CD4-positive, alpha-beta T cell treated with Interleukin-2 at 100 ng/mL for 4 hours (primary cell): Measurements from ENCODE around the gene MAEA.
"Not testable (repeated sequence)": the region's sequence is repeated elsewhere in the genome, so short reads cannot be mapped to it uniquely, and the experiment has no call there.

Source experiments
- DNase-seq: peaks from one replicate; pipeline ENCODE4 v3.0.0-alpha.2; 2020; ENCODE audit warnings: low spot score

Gene MAEA

DNA sequence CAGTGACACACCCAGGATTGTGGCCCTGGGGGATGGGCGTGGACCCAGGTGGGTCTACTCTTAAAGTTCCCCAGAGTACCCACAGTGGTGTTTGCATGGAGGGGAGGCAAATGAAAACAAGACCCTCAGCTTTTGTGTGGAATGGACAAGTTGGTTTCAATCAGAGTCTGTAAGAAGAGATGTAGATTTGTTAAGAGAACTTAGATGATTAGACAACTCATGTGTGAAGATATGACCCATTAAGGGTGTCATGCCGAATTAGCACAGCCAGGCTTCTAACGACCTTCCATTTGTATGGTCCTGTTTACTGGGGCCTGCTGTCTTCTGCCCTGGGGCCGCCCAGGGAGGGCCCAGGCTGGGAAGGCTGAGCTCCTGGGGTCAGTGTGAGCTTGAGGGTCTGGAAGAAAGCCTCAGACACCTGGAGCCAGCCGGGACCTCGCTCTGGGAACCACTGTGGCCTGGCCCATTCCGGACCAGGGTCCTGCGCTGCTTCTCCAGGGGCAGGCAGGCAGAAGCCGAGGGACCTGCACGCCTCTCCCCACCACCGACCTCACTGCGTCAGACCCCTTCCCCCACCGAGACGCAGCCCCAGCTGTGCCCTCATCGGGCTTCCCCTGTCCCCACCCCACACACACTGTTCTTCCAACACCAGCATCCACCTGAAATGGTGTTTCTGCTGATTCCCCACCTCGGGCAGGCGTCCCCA lies 77.7 kb downstream of the MAEA start:
- DNase-seq = no peak

DNA sequence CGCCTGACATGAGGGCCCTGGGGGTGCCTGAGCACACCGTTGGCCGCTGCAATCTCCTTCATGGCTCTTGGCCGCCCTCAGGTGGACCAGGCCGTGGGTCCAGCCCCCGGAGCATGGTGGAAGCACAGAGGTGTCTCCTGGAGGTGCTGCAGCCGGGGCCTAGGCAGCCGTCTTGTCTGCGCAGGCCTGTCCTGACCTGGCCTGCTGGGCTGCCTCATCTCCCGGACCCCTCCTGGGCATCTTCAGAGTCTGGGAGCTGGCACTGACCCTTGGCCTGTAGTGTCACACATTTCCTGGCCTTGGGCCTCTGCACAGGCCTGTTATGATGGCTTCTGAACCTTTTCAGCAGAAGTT lies 78.2 kb downstream of the MAEA start:
- no peak for DNase-seq

DNA sequence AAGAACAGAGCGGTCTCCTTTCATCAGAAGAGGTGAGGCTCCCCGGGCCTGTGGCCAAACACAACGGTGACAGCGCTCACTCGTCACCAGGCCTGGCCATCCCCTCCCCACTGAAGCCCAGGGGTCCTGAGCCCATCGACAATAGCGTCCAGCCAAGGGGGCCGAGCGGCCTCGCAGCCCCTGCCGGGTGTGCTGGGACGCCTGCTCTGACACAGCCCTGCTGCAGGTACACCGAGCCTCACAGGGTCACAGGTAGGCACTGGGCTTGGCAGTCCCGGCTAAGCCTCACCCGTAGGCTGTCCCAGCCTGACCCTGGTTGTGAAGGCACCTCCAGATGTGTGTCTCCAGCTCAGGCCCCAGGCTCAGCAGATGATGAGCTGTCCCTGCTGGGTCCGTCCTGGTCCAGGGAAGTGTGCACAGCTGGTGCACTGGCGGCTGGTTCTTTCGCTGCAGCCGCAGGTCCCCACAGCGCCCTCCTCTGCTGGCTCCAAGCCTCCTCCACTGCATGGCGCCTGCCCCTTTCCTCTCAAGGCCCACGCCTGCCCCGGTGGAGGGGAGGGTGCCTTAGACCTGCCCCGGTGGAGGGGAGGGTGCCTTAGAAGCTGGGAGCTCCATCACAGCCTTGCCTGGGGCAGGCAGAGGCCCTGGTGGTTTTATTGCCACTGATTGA lies 78.9 kb downstream of the MAEA start:
- DNase-seq = no peak

DNA sequence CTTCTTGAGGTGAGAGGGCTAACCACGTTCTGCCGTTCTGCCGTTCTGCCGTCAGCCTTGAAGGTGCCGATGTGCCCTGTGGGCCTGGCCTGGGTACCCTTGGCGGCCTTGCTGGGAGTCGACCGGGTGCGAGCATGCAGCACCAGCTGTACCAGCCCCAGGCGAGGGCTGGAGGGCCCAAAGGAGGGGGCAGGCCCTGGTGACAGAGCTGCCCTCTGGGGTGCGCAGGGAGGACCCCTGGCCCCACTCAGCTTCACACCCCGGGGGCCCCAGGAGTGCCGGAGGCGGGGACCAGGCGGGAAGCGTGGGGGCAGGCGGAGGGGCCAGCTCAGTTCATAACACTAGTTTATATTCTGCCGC lies 79.4 kb downstream of the MAEA start:
- no peak for DNase-seq

DNA sequence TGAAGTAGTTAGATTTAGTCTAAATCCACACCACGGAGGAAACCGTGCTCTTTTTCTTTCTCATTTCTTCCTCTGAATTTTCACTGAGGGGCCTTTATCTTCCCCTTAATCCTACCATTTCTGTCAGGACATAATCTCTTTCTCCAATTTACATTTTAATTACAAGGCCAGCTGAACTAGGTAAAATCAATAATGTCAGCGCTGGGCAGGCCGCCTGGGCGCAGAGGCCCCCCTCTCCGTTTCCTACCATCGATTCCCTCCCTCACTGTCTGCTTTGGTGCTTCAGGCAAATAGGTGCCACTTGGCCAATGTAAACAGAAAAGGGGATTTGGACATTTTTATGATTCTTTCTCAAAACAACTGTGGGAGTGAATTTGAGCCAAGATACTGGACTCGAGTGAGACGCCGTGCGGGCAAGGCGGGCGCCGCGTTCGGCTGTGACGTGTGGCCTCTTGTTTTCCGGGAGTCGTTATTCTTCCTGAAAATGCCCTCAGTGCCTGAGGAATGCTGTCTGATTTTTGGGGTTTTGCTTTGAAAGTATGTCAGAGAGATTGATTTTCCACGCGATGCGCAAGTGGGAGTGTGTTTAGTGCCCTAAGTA lies 79.9 kb downstream of the MAEA start:
- no peak for DNase-seq

DNA sequence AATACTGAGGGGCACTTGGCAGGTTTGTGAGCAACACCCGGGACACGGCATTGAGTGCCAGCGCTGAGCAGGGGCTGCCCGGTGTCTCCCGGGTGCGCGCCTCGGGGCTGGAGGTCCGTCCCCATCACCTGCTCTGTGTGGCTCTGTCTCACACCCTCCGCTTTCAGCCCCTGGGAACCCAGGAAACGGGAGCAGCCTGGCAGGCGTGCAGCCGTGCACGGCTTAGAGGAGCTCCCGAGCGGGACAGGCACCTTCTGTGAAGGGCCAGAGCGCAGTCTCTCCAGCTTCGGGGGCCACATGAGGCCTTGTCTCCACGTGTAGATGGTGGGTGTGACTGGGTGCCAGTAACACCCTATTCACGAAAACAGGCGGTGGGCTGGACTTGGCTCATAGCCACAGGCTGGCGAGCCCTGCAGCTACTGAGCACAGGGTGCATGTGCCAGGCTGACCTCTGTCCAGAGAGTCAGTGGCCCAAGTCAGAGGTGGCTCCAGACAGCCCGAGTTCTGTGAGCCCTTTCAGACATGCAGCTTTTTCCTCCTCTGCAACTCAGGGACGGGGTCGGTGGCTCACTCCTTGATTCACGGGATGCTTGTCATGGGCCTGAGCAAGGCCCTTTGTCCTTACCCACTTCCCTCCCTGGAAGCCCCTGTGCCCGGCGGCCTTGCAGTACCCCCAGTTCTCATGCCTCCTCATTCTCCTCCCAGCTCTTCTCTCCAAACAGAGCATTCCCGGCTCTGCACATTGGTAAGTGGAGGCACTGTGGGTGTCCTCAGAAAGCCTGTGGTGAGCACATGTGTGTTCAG lies 80.8 kb downstream of the MAEA start:
- DNase-seq = no peak

DNA sequence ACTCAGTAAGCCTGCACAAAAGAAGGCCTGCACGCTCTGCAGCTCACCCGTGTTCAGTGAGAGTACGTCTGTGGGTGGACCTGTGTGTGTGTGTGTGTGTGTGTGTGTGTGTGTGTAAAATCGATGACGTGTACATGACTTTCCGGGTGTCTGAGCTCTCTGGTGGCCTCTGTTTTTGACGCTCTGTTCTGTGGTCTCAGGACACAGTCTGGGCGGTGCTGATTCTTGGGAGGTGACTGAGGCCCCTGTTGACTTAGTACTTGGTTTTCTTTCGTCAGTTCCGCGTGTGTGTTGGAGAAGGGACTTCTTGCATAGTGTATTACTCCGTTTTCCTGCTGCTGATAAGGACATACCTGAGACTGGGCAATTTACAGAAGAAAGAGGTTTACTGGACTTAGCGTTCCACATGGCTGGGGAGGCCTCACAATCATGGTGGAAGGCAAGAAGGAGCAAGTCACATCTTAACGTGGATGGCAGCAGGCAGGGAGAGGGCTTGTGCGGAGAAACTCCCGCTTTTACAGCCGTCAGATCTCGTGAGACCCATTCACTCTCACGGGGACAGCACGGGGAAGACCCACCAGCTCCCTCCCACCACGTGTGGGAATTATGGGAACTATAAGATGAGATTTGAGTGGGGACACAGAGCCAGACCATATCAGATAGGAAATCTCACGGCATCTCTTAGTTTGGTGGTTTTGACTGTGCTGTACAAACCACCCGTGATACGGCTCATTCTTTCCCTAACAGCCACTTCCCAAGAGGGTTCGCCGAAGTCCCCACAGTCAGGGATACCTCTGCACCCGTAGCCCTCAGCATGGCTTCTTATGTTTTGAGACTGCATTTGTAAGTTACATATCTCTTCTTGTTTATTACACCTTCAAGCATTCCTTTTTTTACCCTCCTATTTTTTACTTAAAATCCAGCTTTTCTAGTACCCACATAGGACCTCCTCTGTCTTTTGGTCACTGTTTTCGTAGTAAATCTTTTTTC lies 81.8 kb downstream of the MAEA start:
- no peak for DNase-seq

DNA sequence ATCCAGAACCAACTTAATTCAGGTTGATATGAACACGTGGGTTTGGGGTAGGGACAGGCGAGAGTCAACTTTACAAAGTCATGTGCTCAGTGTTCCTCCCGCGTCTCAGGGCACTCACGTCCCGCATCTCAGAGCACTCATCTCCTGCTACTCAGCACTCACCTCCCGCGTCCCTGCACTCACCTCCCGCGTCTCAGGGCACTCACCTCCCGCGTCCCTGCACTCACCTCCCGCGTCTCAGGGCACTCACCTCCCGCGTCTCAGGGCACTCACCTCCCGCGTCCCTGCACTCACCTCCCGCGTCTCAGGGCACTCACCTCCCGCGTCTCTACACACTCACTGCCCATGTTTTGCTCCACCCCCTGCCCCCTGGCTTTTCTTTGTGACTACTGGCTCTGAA lies 82.9 kb downstream of the MAEA start:
- not testable (repeated sequence) for DNase-seq

DNA sequence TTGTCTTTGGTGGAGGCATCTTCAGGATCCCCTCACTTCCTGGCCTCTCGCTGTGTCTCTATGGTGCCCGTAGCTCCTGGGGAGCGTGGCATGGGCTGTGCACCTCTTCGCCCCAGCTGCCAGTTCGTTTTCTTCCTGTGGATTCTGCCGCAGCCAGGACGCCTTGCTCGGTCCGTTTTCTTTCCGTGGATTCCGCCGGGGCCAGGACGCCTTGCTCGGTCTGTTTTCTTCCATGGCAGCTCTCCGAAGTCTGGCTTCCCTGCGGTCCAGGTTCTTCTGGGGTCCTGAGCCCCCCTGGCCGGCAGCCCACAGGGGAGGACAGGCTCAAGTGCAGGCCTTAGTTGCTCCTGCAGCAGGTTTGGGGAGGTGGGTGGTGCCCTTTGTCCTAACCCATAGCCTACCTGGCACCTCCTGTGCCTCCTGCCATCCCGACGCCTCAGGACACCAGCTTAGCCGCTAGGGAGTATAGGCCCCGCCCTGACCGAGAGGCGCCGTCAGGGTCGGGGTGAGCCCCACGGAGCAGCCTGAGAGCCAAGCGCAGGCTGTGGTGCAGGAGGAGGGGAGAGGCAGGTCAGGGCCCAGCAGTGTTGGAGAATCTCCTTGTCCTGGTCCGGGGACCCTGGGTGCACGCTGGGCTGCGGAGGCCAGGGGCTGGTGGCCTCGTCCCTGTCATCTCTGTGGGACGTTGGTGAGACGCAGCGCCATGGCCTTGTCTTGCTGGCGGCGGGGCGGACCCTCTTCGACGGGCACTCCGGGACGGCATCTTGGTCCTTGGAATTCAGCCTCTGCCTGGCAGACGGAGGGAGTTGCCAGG lies 84.4 kb downstream of the MAEA start:
- DNase-seq = no peak

DNA sequence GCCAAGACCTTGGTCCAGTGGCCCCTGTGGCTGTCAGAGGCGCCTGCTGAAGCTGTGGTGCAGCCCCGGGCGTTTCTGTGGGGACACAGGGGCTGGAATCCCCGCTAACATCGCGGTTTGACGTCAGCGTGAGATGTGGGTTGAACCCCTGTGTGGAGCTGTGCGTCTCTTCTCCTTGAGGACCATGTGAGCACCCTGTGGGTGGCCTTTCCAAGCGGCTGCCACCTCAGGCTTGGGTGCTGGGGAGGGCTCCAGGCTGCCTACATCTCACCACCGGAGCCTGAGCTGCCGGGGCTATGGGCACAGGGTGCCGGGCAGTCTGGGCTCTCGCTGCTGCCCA lies 85.0 kb downstream of the MAEA start:
- no peak for DNase-seq

DNA sequence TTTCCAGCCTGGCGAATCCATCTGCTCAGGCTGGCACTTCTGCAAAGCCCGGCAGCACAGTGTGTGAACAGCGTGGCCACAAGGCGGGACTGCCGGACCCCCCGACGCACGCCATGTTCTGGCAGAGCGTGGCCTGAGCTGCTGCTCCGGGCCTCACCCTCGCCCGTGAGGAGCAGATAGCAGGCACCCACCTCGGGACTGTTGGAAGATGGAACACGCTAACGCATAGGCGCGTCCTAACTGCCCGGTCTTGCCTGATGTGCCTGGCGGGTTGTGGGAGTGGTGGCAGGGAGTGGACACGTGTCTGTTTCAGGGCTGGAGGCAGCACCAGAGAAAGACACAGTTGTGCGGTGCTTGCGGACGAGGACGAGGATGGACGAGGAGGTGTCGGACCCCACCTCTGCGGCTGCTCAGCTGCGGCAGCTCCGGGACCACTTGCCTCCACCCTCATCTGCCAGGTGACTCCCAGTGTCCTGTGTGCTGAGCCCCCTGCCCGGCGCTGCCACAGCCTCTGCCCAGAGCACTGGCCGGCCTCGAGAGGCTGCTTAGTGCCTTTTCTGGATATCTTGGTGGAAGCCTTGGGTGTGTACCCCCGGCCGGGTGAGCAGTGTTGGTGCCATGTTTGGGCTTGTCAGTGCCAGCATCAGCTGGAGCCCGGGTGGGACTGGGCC lies 85.5 kb downstream of the MAEA start:
- DNase-seq = no peak

DNA sequence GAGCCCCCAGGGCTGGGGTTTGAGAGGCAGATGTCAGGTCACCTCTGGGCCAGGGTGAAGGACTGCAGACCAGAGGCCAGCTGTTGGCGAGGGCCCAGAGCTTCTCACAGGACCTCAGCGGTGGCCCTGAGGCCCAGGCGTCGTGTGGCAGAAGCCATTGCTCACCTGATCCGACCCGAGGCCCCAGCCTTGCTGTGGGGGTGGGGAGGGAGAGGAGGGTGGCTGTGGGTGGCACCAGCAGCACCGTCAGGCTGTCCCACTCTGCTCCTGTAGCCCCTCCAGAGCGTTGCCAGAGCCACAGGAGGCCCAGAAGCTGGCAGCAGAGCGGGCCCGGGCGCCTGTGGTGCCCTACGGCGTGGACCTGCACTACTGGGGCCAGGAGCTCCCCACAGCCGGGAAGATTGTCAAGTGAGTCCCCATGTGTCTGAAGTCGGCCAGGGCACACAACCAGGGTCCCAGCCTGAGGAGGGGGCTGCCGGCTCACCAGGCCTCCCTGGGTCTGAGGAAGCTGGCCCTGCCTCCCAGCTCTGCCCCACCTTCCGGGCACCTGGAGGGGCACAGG lies 86.2 kb downstream of the MAEA start:
- DNase-seq = no peak

DNA sequence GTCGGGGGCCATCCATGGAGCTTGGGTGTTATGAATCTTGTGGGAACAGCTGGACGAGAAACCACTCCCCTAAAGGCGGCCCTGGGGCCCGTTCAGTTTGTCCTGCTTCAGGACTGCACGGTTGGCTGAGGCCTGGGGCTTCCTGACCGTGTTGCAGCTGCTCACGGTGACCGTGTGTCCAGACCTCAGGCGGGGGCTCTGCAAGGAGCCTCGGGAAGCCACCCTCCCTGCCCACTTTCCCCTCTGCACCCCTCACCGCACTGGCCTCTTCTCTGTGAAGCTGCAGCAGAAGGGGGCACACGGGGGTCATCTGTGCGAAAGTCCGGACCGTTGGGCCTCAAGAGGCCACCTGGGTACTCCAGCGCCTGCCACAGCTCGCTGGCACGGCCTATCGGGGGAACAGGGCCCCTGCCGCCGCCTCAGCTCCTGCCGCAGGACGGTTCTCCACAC lies 86.7 kb downstream of the MAEA start:
- no peak for DNase-seq

DNA sequence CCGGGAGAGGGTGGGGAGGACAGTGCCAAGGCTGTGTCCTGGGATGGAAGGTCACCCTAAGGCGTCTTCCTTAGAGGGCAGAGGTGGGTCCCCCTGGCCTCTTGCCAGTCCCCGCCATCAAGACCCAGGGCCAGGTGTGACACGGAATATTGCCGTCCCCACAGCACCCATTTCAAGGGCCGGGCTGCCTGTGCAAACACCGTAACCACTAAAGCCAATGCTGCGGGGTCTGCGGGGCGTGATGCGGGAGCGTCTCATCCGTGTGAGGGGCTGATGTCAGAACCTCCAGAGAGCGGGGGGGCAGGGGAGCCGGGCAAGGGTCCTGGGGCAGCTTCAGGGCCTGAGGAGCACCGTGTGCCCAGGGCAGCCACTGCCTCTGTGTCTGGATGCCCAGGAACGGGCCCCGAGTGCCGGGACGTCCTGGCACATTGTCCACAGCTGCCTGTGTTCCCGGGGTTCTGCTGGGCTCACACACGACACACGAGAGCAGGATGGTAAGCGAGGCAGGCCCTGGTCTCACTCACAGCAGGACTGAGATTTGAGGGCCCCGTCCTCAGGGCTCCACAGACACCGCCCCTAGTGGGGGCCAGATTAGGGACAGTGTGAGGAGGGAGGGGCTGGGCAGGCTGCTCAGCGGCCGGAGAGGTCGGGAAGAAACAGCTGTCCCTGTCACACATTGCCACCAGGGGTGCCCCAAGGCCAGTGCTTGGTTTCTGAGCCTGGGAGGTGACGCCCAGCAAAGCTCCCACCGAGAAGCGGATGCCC lies 87.3 kb downstream of the MAEA start:
- no peak for DNase-seq

DNA sequence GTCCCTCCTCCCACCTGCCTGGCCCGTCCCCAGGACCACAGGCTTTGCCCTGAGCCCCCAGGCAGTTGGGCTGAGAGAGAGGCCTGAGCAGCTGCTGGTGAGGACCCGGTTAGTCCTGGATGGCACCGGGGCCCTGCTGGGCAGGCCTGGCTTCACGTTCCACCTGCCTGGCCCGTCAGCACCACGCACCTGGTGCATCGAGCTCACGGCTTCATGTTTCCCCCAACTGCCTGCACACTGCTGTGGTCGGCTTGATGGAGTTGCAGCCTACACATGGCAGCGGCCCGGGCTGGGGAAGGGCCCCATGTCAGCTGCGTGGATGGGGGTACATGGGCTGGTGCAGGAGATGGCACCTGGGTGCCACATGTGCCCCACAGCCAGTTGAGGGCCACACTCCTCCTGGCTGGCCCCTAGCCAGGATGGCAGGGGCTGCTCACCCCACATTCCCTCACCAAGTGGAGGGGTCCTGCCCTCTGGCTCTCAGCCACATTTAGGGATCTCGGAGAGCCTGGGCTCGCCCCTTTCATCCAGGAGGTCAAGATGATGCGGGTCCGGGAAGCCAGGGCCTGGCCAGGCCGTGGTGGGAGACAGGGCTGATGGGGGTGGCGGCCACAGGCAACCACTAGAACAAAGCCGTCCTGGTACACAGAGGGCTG lies 88.0 kb downstream of the MAEA start:
- no peak for DNase-seq

DNA sequence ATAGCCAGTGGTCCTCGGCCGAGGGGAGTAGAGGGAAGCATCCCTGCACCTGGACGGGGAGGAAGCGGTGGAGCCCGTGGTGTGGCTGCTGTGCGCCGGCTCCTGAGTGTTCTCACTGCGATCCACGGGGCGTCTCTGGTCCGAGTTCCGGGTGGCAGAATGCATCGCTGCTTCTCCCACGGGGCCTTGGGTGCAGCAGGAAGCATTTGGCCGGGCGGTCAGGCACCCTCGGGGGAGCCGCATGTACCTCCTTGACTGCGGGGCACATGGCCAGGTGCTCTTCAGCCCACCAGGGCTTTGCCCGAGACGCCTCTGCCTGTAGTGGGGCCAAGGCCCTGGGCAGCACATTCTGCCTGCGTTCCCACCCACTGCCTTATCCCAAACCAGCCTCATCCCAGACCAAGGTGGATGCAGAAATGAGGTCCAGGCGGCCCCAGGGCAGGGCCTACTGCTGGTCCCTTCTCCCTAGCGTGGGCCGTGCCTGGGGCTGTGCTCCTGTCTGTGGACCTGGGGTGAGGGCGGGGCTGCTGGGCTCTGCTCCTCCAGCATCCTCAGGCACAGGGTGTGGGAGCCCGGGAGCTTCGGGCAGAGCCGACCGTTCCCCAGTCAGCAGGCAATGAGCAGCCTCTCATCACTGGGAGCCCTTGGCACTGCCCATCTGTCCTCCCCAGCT lies 89.0 kb downstream of the MAEA start:
- no peak for DNase-seq

DNA sequence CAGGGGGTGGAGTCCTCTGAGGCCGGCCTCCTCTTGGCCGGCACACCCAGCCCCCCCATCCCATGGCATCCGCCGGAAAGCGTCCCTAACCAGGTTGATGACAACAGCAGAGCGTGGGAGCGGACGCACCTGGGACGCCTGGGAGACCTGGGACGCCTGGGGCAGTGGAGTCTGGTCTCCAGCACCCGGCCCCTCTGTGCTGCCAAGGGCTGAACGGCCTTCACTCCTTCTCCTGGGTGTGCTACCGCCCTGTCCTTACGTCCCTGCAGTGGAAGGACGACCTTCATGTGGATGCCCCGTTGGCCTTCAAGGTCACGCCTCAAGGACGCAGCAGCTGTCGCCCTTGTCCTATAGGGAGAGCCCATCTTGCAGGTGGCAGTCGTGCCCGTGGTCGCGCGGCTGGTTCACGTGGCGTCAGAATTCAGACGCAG lies 89.7 kb downstream of the MAEA start:
- no peak for DNase-seq

DNA sequence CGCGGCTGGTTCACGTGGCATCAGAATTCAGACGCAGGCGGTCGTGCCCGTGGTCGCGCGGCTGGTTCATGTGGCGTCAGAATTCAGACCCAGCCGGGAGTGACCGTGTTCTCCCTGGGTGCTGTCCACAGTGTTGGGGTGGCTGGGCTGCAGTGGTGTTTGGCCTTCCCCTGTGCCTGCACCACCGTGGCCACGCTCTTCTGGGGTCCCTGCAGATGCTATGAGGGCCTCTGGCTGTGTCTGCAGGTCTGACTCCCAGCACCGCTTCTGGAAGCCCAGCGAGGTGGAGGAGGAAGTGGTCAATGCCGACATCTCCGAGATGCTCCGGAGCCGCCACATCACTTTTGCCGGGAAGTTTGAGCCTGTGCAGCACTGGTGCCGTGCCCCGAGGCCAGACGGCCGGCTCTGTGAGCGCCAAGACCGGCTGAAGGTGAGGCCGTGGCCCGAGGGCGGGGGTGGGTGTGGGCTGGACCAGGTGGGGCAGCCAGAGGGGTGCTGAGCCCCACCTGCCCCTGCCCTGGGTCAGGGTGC lies 90.2 kb downstream of the MAEA start:
- no peak for DNase-seq
